AG09319 (cell line): ENCODE data around the gene DEK.

Source experiments
- DNase-seq: peaks from one replicate; pipeline ENCODE4 v3.0.0-alpha.2; 2010; ENCODE audit warnings: low read depth; ENCODE audit errors: extremely low read depth
- CTCF ChIP-seq: IDR thresholded peaks from 2 replicates; pipeline ENCODE4 v1.5.1; 2011; ENCODE audit warnings: low read depth, mild to moderate bottlenecking, inconsistent platforms, low read length, moderate library complexity

DEK gene

GRCh38 chr6:18189196-18189595, 75.1 kb downstream of the DEK start:
- no peak for DNase-seq
- TF ChIP-seq CTCF, result no peak

GRCh38 chr6:18187701-18188100, 76.6 kb downstream of the DEK start:
- TF ChIP-seq CTCF, result no peak
- no peak for DNase-seq

- TF ChIP-seq CTCF, result no peak
- no peak for DNase-seq
Observed at GRCh38 chr6:18186540-18187250, 77.6 kb downstream of the DEK start.

- DNase-seq, result no peak
- TF ChIP-seq CTCF, result no peak
Observed at GRCh38 chr6:18186033-18186432, 78.3 kb downstream of the DEK start.

- no peak for TF ChIP-seq CTCF
- no peak for DNase-seq
Observed at GRCh38 chr6:18185624-18186023, 78.7 kb downstream of the DEK start.

- TF ChIP-seq CTCF, result no peak
- no peak for DNase-seq
Observed at GRCh38 chr6:18183766-18184165, 80.6 kb downstream of the DEK start.

GRCh38 chr6:18182568-18182967, 81.8 kb downstream of the DEK start:
- no peak for DNase-seq
- no peak for TF ChIP-seq CTCF
